H1 (cell line): ENCODE results near the gene SH3RF3. TPM values are rescaled to one million over a fixed set of nuclear protein-coding genes. Genes with fewer than 3 reads are reported as not detected.

Experiments used
- CTCF ChIA-PET: fragments of 300-600 bp; sonication (Branson Sonifier 250); formaldehyde crosslinking; loops from one replicate; lab custom pipeline; 2021; ENCODE audit not compliant: partially characterized antibody; lab: Charles Lee
- POLR2A ChIA-PET: fragments of 300-600 bp; sonication (Branson Sonifier 250); formaldehyde crosslinking; loops from one replicate; lab custom pipeline; 2021; ENCODE audit warnings: inconsistent platforms; ENCODE audit not compliant: partially characterized antibody; lab: Charles Lee
- DNase-seq, 2 experiments: peaks; one replicate each; pipeline versions ENCODE4 v3.0.0 to v3.0.0-alpha.2; 2010 to 2022; ENCODE audit warnings: low spot score in 2 of 2, low read depth in 1 of 2, mixed read lengths in 1 of 2
- FAIRE-seq: peaks from 2 replicates; lab custom pipeline; 2011; peaks lifted over from hg19 to GRCh38; lab: Jason Lieb, UNC
- H2AFZ ChIP-seq: 2 replicates; pipeline ENCODE4 v1.8.1; 2012; ENCODE audit warnings: low read length, inconsistent platforms
- H2AK5ac ChIP-seq: 2 replicates; pipeline ENCODE4 v1.6.1; 2013; ENCODE audit warnings: low read depth, low read length
- H2BK120ac ChIP-seq: replicated peaks from 2 replicates; pipeline ENCODE3; 2013; ENCODE audit warnings: low read depth, low read length, inconsistent platforms
- H2BK12ac ChIP-seq: 2 replicates; pipeline ENCODE4 v1.6.1; 2013; ENCODE audit warnings: low read depth, low read length
- H2BK15ac ChIP-seq: 2 replicates; pipeline ENCODE4 v1.6.1; 2013; ENCODE audit warnings: low read length
- H2BK20ac ChIP-seq: 2 replicates; pipeline ENCODE4 v1.6.1; 2013; ENCODE audit warnings: low read length
- H2BK5ac ChIP-seq: 2 replicates; pipeline ENCODE4 v1.6.1; 2013; ENCODE audit warnings: low read depth, low read length
- H3K14ac ChIP-seq: 2 replicates; pipeline ENCODE4 v1.6.1; 2013; ENCODE audit warnings: inconsistent platforms; ENCODE audit not compliant: insufficient read length
- H3K18ac ChIP-seq: 2 replicates; pipeline ENCODE4 v1.6.1; 2013; ENCODE audit warnings: low read length; ENCODE audit errors: extremely low read depth
- H3K23ac ChIP-seq: 2 replicates; pipeline ENCODE4 v1.6.1; 2013; ENCODE audit warnings: inconsistent platforms; ENCODE audit not compliant: insufficient read length
- H3K23me2 ChIP-seq: 2 replicates; pipeline ENCODE4 v1.6.1; 2013; ENCODE audit warnings: low read depth, low read length
- H3K27ac ChIP-seq: 2 replicates; pipeline ENCODE4 v1.6.1; 2011; ENCODE audit warnings: low read depth, low read length, inconsistent platforms
- H3K27me3 ChIP-seq, 4 experiments: replicated peaks in 1 of 4; 1 replicate in 1 of 4; 2 replicates in 3 of 4; pipeline versions ENCODE4 v1.6.1 to v1.8.1; 2011 to 2013; ENCODE audit warnings: low read length in 3 of 4, mild to moderate bottlenecking in 3 of 4, inconsistent platforms in 2 of 4, mixed read lengths in 2 of 4, moderate library complexity in 1 of 4; ENCODE audit not compliant: control insufficient read depth in 3 of 4, insufficient read depth in 3 of 4; ENCODE audit errors: extremely low read depth in 1 of 4
- H3K36me3 ChIP-seq, 4 experiments: 2 replicates each; pipeline versions ENCODE4 v1.6.1 to v1.8.1; 2011 to 2013; ENCODE audit warnings: mild to moderate bottlenecking in 4 of 4, low read length in 3 of 4, moderate library complexity in 2 of 4, control low read depth in 1 of 4, inconsistent platforms in 1 of 4; ENCODE audit not compliant: insufficient read depth in 4 of 4, control insufficient read depth in 2 of 4
- H3K4ac ChIP-seq: replicated peaks from 2 replicates; pipeline ENCODE3; 2013; ENCODE audit warnings: low read length, low read depth, mixed read lengths, inconsistent platforms; ENCODE audit not compliant: insufficient read length
- H3K4me1 ChIP-seq, 4 experiments: replicated peaks in 1 of 4; 1 replicate in 1 of 4; 2 replicates in 3 of 4; pipeline versions ENCODE4 v1.6.1 to v1.8.1; 2011 to 2013; ENCODE audit warnings: low read length in 3 of 4, inconsistent platforms in 2 of 4, mixed read lengths in 1 of 4; ENCODE audit not compliant: insufficient read depth in 4 of 4, control insufficient read depth in 3 of 4
- H3K4me2 ChIP-seq, 2 experiments: 2 replicates each; pipeline versions ENCODE4 v1.6.1 to v1.8.1; 2011 to 2013; ENCODE audit warnings: low read depth in 2 of 2, low read length in 2 of 2, control low read depth in 1 of 2, inconsistent platforms in 1 of 2, mild to moderate bottlenecking in 1 of 2; ENCODE audit not compliant: insufficient read depth in 1 of 2
- H3K4me3 ChIP-seq, 4 experiments: fragments of 200-600, 300-600 bp in 1 of 4; sonication (generic), shearing (Covaris generic), sonication (Bioruptor Twin) in 1 of 4; 2 replicates each; pipeline versions ENCODE4 v1.5.1 to v1.8.1; 2011 to 2016; ENCODE audit warnings: low read length in 4 of 4, low read depth in 3 of 4, control low read depth in 2 of 4, inconsistent platforms in 2 of 4, mild to moderate bottlenecking in 2 of 4, mixed read lengths in 1 of 4, moderate library complexity in 1 of 4; ENCODE audit not compliant: insufficient read depth in 2 of 4; ENCODE audit errors: extremely low read depth in 1 of 4
- H3K56ac ChIP-seq: replicated peaks from 2 replicates; pipeline ENCODE3; 2013; ENCODE audit warnings: low read depth, mild to moderate bottlenecking, mixed read lengths, low read length, inconsistent platforms; ENCODE audit not compliant: insufficient read length
- H3K79me1 ChIP-seq: 2 replicates; pipeline ENCODE4 v1.6.1; 2013; ENCODE audit warnings: low read depth, low read length, control low read depth
- H3K79me2 ChIP-seq, 2 experiments: 2 replicates each; pipeline versions ENCODE4 v1.6.1 to v1.8.1; 2012 to 2013; ENCODE audit warnings: low read length in 2 of 2, mild to moderate bottlenecking in 2 of 2, inconsistent platforms in 1 of 2; ENCODE audit not compliant: insufficient read depth in 2 of 2, control insufficient read depth in 1 of 2
- H3K9ac ChIP-seq, 4 experiments: replicated peaks in 1 of 4; 1 replicate in 1 of 4; 2 replicates in 3 of 4; pipeline versions ENCODE4 v1.6.1 to v1.8.1; 2011 to 2013; ENCODE audit warnings: low read depth in 3 of 4, low read length in 3 of 4, control low read depth in 2 of 4, mild to moderate bottlenecking in 2 of 4, moderate library complexity in 2 of 4, inconsistent platforms in 1 of 4; ENCODE audit errors: extremely low read depth in 1 of 4
- H3K9me3 ChIP-seq, 2 experiments: 2 replicates each; pipeline versions ENCODE4 v1.6.1 to v1.8.1; 2012 to 2013; ENCODE audit warnings: mild to moderate bottlenecking in 2 of 2, moderate library complexity in 2 of 2, control low read depth in 1 of 2, inconsistent platforms in 1 of 2, low read depth in 1 of 2, low read length in 1 of 2, mixed read lengths in 1 of 2; ENCODE audit not compliant: insufficient read depth in 2 of 2
- H4K20me1 ChIP-seq, 2 experiments: replicated peaks in 1 of 2; 2 replicates each; pipeline versions ENCODE3 to v1.8.1; 2011 to 2013; ENCODE audit warnings: inconsistent platforms in 2 of 2, low read length in 2 of 2, mild to moderate bottlenecking in 1 of 2; ENCODE audit not compliant: insufficient read depth in 2 of 2, control insufficient read depth in 1 of 2
- H4K5ac ChIP-seq: 2 replicates; pipeline ENCODE4 v1.6.1; 2013; ENCODE audit warnings: low read length, low read depth, mixed read lengths, inconsistent platforms; ENCODE audit not compliant: insufficient read length
- H4K8ac ChIP-seq: 2 replicates; pipeline ENCODE4 v1.8.0; 2013; ENCODE audit warnings: mild to moderate bottlenecking, moderate library complexity, low read length, inconsistent platforms; ENCODE audit not compliant: insufficient read depth; ENCODE audit errors: extremely low read depth
- H4K91ac ChIP-seq: replicated peaks from 2 replicates; pipeline ENCODE3; 2013; ENCODE audit warnings: low read length, mixed read lengths, inconsistent platforms; ENCODE audit not compliant: insufficient read length
- EP300 ChIP-seq, 2 experiments: IDR thresholded peaks; 1 replicate in 1 of 2; 2 replicates in 1 of 2; pipeline ENCODE4 v1.6.1; 2011 to 2012; ENCODE audit warnings: low read depth in 2 of 2, low read length in 2 of 2, mild to moderate bottlenecking in 2 of 2, borderline replicate concordance in 1 of 2, inconsistent platforms in 1 of 2, moderate library complexity in 1 of 2
- EZH2 ChIP-seq: fragments of 200-600 bp; sonication (generic); IDR thresholded peaks from 2 replicates; pipeline ENCODE4 v1.7.1; 2012; ENCODE audit warnings: low read depth, mild to moderate bottlenecking, moderate library complexity, low read length, inconsistent platforms; ENCODE audit not compliant: severe bottlenecking
- KDM5A ChIP-seq: fragments of 200-600 bp; IDR thresholded peaks from 2 replicates; pipeline ENCODE4 v1.7.1; 2012; ENCODE audit warnings: mild to moderate bottlenecking, low read length, inconsistent platforms, mixed read lengths
- SIRT6 ChIP-seq: IDR thresholded peaks from one replicate; pipeline ENCODE4 v1.7.1; 2012; ENCODE audit warnings: low read length, inconsistent platforms
- SP1 ChIP-seq: IDR thresholded peaks from 2 replicates; pipeline ENCODE4 v1.6.1; 2011; ENCODE audit warnings: low read depth, low read length
- SP4 ChIP-seq: IDR thresholded peaks from 2 replicates; pipeline ENCODE4 v1.6.1; 2012; ENCODE audit warnings: low read length, inconsistent platforms
- SRF ChIP-seq: IDR thresholded peaks from 2 replicates; pipeline ENCODE4 v1.6.1; 2011; ENCODE audit warnings: mild to moderate bottlenecking, low read depth, low read length, moderate library complexity
- TAF7 ChIP-seq: optimal IDR thresholded peaks from 2 replicates; pipeline ENCODE3; 2011; ENCODE audit warnings: low read depth, mild to moderate bottlenecking, inconsistent platforms, low read length, moderate library complexity, borderline replicate concordance
- USF2 ChIP-seq: IDR thresholded peaks from 2 replicates; pipeline ENCODE4 v1.6.1; 2011; ENCODE audit warnings: low read length, improper control_type of control experiment
- ZNF274 ChIP-seq: IDR thresholded peaks from 2 replicates; pipeline ENCODE4 v1.7.0; 2012; ENCODE audit warnings: low read length, borderline replicate concordance; ENCODE audit errors: extremely low read depth
- WGBS, 2 experiments: shearing (Covaris generic) in 1 of 2; methylation state at CpG; one replicate each; pipeline versions ENCODE4 v1.1.6 to v1.1.7; 2013 to 2015; ENCODE audit warnings: low lambda C conversion rate in 2 of 2, mixed read lengths in 2 of 2, inconsistent platforms in 1 of 2, low coverage in 1 of 2, missing lambda C conversion rate in 1 of 2; ENCODE audit not compliant: insufficient replicate concordance in 2 of 2, insufficient coverage in 1 of 2, insufficient read length in 1 of 2; ENCODE audit errors: extremely low coverage in 1 of 2, missing lambda C conversion rate in 1 of 2; 5-methylcytosine and 5-hydroxymethylcytosine counted together
- polyA plus RNA-seq, 7 experiments: library from polyadenylated mRNA; depleted of rRNA in 3 of 7; stranded (reverse) in 5 of 7; unstranded in 2 of 7; fragments of >200 nt in 5 of 7; fragments of 200-250 nt in 2 of 7; gene quantifications; 1 replicate in 5 of 7; 2 replicates in 1 of 7; 4 replicates in 1 of 7; pipeline versions ENCODE4 v1.2.1 to v1.2.3, GENCODE V29; 2011 to 2013; ENCODE audit warnings: missing spikeins in 2 of 7, mixed read lengths in 2 of 7
- total RNA-seq: library from RNA; stranded (reverse); fragmentation: NEBNext Ultra II Directional; extraction: Animal tissue kit (Norgen Biotek cat#: 25700); gene quantifications from 2 replicates; pipeline ENCODE4 v1.2.1, GENCODE V29; 2021

The SH3RF3 gene
- total and polyA plus RNA-seq, 2 of the 8 experiments (the other 6 are each of a cell fraction or from before 2014, with no cell fraction given): 0.11 to 0.65 TPM

GRCh38 chr2:109341355-109342255, 212.6 kb downstream of the SH3RF3 start:
- no peak overlapping the region for H3K4me2 ChIP-seq
- H3K18ac ChIP-seq: no peak overlapping the region
- ChIA-PET POLR2A (no interaction called here), CTCF (no interaction called here)
- no peak overlapping the region for H2BK20ac ChIP-seq
- H3K23ac ChIP-seq: no peak overlapping the region
- H3K4me3 ChIP-seq: no peak overlapping the region
- no peak overlapping the region for H4K8ac ChIP-seq
- no peak overlapping the region for H2BK15ac ChIP-seq
- no peaks in the 10 kb centered on the region for H3K4me1 ChIP-seq
- no peaks in the 10 kb centered on the region for H3K79me1 ChIP-seq
- H3K23me2 ChIP-seq: no peaks in the 10 kb centered on the region
- FAIRE-seq (no peak), DNase-seq (no peak)
- H3K4ac ChIP-seq: no peak overlapping the region
- 94% methylated on average over 7 of the region's 7 CpGs; no CpG with 5 or more reads in 1 of the 2 experiments for WGBS, 2 experiments
- H2BK5ac ChIP-seq: no peak overlapping the region
- no peaks in the 10 kb centered on the region for H3K79me2 ChIP-seq
- H4K91ac ChIP-seq: no peak overlapping the region
- no peak overlapping the region for H2BK12ac ChIP-seq
- H3K27ac ChIP-seq: no peak overlapping the region
- no peak overlapping the region for H4K5ac ChIP-seq
- no peaks in the 10 kb centered on the region for H3K27me3 ChIP-seq
- no peak overlapping the region for H2AFZ ChIP-seq
- H2AK5ac ChIP-seq: no peak overlapping the region
- H4K20me1 ChIP-seq: no peaks in the 10 kb centered on the region
- no peaks in the 10 kb centered on the region for H3K36me3 ChIP-seq
- no peak overlapping the region for H3K56ac ChIP-seq
- H3K9ac ChIP-seq: no peak overlapping the region
- H2BK120ac ChIP-seq: no peak overlapping the region
- H3K9me3 ChIP-seq: peaks cover 5% of the 10 kb centered on the region in 2 experiments
- no peak overlapping the region for H3K14ac ChIP-seq
- TF ChIP-seq EP300 (IDR thresholded peaks at IDR 0.05; ENCODE audit: borderline replicate concordance in 1 of 2, low read depth in 2 of 2, low read length in 2 of 2): no peak
- no peak for TF ChIP-seq KDM5A
- no peak for TF ChIP-seq TAF7
- no peak for TF ChIP-seq USF2
- no peak for TF ChIP-seq ZNF274
- no peak for TF ChIP-seq EZH2
- no peak for TF ChIP-seq SIRT6
- no peak for TF ChIP-seq SRF
- no peak for TF ChIP-seq SP1
- TF ChIP-seq SP4: no peak
